ENCODE measurements around the gene TSPAN7.
A peak's percentile ranks its signal among the peaks of the same experiment; 100 is the strongest.

TSPAN7 gene, protein sequence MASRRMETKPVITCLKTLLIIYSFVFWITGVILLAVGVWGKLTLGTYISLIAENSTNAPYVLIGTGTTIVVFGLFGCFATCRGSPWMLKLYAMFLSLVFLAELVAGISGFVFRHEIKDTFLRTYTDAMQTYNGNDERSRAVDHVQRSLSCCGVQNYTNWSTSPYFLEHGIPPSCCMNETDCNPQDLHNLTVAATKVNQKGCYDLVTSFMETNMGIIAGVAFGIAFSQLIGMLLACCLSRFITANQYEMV

DNA sequence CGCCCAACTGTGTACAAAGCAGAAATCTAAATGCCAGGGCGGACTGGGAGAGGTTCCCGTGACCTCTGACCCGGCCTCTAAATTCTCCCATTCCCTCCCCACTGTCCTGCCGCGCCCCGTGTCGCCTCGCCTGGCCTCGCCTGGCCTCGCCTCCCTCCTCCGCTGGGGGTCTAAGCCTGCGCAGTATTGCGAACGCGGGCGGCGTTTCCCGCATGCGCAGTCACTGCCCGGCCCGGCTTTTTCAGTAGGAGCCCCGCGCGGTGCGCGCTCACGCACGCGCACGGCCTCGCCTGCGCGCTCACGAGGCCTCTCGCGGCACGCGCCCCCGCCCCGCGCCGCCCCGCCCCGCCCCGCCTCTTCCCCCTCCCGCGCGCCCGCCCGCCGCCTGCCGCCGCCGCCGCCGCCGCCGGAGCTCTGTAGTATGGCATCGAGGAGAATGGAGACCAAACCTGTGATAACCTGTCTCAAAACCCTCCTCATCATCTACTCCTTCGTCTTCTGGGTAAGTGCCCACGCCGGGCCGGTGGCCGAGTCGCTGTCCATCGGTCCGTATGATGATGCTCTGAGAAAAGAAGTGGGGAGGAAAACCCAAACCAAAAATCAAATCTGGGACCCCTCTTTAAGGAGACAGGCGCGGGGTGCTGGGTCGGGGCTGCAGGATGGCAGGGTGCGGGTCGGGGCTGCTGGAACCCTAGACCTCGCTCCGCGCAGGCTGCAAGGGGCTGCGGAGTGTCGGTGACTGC, at the start of gene TSPAN7:
TSPAN7 (plus strand) TSS at position 417 of the 743 bp plus-strand sequence; CDS start at position 422, 5 bp downstream.
- DNase-seq (ENCODE audit: low read depth), result peak; percentile 54

DNA sequence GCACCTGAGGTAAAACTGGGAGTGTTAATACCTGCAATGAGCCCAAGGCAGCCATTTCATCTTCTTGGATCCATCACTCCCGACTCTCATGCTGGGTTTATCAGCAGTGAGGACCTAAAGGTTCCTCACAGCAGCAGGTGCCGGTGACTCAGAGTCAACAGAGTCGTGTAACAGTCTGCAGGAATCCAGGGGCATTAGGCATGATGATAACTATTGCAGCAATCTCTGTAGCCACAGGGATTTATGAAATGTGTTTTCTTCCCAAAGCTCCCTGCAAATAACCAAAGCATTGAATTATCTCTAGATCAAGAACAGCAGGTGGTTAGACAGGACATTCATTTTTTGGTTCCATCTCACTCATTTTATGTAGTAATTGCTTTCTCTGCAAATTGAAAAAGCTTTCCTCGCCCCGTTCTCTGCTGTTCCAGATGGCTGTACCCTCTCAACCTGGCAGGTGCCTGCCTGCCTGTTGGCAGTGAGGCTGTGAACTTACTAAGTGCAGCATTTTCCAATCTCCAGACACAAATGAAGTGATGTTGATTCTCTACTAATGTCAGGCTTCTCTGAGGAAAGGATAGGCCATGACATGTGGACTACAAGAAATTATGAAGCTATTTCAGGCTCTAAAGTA, 48.1 kb upstream of the TSPAN7 start:
- no peak for DNase-seq (ENCODE audit: low read depth)

DNA sequence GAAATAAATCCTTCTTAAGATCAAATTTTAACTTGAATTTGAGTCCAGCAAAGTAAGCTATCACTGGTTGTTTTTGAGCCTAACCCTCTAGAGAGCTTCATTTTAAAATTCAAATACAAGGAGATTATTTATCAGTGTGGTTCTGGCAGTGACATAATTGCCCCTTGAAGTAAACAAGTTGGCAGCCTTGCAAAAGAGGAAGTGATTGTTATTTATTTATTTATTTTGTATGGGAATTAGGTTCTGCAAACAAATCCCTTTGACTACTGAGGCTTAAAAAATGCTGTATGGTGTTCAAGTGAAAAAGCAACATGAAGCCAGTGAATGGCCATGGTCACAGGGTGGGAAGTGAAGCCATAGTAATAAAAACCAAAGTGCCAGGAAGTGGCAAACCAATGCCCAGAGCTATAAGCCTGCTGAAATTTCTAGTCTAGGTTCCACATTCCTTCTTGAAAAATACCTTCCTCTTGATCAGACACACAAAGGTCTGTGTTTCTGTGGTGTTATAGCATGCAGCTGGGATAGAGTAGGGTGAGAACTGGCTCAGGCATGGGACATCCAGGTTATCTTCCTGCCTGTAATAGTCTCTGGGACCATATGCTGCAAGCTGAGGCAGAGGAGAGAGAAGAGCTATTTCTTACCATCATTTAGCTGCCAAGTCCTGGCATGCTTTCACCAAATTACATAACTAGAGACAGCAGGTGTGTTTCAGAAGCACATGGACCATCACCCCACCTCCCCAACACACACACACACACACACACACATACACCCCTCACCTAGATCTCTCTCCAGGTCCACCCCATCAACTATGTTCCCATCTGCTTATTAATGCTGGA, 47.1 kb upstream of the TSPAN7 start:
- DNase-seq (ENCODE audit: low read depth), result no peak

DNA sequence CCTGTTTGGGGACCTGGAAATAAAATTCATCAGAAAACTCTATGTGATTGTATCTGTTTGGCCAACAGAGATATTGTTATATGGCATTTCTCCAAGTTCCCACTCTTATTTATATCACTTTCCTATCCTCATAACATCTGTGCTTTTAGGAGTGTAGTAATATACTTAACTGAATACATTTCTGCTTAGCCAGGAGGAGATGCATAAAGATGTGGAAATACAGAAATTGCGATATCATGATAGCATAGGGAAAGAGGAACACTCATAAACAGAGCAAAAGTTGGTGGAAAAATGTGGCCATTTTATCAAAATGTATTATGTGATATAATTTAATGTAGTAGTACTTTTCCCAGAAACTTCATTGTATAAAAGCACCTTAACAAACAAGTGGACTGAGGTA, 46.1 kb upstream of the TSPAN7 start:
- no peak for DNase-seq (ENCODE audit: low read depth)

DNA sequence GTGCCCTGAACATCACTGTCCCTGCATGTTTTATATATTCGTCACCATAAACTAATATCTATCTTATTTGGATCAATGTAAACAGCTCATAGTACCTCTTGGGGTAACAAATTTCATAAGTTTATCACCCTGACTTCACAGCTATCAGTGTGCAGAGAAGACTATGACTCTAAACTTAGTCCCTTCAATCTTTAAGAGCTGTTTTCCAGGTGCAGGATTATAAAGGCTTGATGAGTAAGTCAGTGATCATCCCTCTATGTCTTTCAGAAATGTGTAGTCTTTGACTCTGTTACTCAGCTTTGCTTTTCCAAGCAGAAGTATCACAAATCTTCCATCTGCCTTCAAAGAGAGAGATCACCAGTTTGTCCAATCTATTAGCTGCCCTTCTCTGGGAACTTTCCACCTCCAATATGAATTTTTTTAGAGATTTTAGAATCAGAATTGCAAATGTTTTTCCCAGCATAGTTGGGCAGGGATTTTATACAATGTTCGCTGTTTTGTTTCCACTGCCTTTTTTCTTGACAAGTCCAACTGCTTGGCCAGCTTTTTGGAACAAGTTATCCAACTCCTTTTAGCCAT, 45.1 kb upstream of the TSPAN7 start:
- no peak for DNase-seq (ENCODE audit: low read depth)

DNA sequence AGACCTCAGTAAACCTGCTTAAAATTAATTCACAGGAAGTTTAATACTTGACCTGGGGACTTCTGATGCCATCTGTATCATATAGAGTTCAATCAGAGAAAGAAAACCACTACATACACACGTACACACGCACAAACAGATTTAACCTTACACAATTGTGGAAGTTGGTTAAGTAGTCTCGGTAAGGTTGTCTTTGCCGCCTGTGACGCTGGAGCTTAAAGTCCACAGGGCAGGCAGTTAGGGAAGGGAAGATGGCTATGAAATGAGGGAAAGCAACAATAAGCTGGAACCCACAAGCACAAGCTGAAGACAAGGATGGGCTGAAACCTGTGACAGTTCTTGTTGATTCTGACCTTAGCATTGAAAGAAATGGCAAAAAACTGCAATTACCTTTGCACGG, 41.7 kb upstream of the TSPAN7 start:
- no peak for DNase-seq (ENCODE audit: low read depth)

DNA sequence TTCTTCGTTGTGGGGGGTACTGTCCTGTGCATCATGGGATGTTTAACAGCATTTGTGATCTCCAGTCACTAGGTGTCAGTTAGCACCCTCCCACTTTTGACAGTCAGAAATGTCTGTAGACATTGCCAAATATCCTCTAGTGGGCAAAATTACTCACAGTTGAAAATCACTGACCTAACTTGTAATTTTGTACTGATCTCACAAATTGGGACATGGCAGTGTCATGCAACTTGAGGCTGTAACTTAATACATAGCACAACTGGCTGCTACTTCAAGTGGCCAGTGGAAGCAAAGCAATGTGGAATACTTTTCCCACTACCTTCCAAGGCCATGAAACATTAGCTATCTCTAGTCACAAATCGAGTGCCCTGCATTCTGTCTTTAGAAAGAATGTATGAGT, 23.2 kb upstream of the TSPAN7 start:
- no peak for DNase-seq (ENCODE audit: low read depth)

DNA sequence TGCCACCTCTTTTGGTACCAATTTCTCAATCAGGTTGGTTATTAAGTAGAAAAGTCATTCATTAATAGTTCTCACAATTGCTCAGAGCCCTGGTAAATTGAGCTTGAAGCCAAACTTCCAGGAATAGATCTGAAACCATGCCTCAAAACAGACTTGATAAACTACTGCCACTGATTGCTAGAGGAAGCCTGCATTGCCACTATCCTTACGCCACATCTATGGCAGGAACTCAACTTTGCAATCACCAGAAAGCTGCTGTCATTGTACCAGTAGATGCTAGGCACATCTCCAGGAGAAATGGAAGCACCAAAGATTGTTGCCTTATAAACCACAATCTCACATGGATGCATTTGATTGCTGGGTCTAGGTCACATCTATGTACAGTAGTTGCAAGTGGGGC, 21.6 kb upstream of the TSPAN7 start:
- DNase-seq (ENCODE audit: low read depth), result no peak

DNA sequence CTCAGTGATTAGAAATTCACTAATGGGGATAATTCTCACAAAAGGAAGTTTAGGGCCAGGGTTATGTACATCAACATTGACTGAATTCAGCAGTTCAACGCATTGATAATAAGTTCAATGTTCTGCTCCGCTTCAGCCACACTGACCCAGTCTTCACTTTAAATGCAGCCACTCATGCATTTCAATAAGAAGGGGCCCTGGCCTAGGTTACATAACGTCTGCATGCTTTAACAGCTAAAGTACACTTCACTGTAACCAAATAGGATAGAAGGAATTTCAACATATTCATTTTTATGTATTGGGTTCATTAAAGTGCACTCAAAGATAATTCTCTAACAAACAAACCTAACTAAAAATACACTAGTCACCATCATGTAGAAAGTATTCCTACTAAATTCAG, 12.8 kb upstream of the TSPAN7 start:
- DNase-seq (ENCODE audit: low read depth), result no peak

DNA sequence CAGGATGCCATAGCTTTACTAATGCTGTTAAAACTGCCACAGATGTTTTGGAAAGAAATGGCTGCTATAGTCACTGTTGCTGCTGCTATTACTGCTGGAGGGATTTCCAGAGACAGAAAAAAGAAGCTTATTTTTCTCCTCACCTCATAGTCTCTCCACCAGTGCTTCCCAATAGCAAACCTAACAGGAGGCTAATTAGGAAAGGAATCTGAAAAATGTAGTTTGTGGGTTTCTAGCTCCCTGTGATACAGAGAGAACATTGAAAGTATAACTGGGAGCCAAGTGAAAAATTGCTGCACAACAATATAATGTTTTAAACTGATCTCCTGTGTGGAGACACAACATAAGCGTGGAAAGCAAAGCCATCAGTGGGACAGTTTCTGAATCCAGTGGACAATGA, 8.6 kb upstream of the TSPAN7 start:
- DNase-seq (ENCODE audit: low read depth), result no peak

DNA sequence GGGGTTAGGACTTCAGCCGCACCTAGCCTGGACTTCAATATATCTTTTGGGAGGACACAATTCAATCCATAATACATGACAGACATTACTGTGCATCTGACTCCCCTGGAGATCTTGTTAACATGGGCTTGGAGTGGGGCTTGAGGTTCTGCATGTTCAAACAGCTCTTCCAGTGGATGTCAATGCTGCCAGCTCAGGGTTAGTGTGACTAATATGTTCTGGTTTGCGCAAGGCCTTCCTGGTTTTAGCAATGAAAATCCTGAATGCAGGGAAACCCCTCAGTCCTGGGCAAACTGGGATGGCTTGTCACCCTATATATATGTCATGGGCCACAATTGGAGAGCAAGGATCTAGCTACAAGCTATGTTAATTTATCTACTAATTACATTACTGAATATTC, 2.7 kb upstream of the TSPAN7 start:
- DNase-seq (ENCODE audit: low read depth), result no peak

DNA sequence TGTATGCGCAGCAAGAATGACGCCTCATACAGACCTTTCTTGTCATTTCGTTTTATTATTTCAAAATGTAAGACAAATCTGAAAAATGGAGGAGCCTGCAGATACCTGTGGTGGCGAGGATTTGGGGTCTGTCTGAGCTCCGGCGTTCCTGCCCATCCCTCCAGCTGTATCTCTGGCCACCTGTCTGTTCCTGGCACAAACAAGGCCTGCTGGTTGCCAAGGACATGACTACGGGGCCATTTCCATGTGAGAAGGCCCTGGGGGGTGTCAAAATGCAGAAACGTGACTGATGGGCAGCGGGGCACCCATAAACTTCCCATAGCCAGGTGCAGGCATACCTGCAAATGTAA, 591 bp upstream of the TSPAN7 start:
- DNase-seq (ENCODE audit: low read depth), result no peak

DNA sequence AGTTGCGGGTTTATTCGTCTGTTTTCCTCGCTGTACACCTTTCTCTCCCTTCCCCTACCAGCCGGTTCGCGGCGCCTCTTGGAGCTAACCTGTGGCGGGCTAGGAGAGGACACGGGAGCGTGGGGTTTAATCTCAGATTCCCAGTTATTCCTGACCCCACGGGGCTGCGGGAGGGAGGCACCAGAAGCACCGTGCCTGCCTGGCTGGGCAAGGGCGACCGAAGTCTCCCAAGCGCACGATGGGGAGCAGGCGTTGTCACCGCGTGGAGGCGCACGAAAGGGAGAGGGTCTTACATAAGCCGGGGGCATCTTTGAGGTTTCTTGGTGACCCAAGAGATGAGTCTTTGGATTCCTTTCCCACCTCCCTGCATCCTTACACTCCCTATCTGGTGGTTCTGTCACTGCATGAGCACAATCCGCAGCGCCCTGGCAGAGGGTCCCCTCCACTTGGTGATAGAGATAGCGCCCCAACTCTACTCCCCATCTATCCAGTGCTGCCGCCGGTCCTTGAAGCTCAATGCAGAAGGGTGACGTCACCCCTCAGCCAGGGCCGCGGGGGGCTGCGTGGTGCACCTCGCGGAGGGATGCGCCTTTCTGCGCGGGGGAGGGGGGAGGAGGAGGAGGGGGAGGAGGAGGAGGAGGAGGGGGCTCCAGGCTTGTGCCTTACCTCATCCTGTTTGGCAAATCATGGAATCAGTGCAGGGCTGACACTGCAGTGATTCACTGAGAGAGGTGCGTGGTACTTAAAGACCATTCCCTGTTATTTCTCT, 793 bp downstream of the TSPAN7 start:
- no peak for DNase-seq (ENCODE audit: low read depth)

DNA sequence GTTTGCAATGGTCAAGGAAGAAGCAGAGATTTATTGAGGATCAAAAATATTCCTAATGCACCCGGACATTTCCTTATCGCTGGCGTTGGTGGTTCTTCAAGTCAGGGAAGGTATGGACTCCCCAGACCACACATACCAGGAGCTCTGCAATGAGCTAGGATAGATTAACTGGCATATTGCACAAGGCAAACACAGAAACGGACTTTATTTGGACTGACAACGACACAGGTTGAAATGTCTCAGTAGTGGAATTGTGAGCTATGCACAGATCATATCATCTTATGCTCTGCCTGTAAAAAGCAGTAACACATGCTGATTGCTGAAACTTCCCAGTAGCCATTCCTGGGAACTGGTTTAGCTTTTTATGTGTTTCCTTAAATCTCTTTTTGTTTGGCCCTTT, 1.7 kb downstream of the TSPAN7 start:
- no peak for DNase-seq (ENCODE audit: low read depth)

DNA sequence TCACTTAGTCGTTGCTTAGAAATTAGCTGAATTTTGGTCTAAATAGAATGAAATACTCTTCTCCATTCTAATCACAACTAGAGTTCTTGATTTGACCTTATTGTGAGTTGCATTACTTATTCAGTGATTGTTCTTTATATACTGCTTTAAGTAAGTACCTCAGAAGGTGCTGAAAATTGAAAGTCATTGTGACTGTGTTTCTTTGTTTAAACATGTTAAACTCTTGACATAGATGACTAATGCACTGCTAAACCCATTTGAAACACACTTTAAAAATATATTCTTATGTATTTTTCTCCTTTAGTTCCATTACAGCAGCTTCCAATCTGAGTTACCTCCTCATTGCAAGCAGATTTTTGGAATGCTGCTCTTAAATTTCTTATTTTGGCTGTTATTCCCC, 9.1 kb downstream of the TSPAN7 start:
- no peak for DNase-seq (ENCODE audit: low read depth)

DNA sequence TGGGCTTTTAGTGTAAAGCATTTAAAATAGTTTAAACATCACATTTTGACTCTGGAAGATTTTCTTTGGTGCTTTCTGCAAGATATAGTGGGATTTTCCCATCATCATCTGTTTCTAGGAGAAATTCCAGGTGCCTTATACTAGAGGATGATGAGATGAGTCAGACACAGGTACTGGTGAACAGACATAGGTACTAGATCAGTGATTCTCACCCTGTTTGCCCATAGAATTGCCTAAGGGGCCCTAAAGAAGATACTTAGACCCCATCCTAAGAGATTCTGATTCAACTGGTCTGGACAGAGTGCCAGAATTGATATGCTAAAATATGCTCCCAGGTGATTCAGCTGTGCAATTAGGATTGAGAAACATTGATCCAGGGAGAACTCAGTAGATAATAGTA, 9.7 kb downstream of the TSPAN7 start:
- DNase-seq (ENCODE audit: low read depth), result no peak

DNA sequence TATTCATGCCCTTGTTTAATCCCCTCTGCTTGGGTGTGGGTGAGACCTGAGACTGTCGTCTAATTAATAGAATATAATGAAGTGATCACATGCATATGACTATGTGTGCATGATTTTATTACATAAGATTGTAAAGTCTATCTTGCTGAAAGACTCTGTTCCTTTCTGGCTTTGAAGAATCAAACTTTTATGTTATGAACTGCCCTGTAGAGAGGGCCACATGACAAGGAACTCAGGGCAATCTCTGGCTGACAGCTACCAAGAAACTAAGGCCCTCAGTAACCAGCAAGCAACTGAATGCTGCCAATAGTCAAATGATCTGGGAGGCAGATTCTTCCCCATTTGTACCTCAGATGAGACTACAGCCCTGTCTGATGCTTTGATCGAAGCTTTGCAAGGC, 13.5 kb downstream of the TSPAN7 start:
- DNase-seq (ENCODE audit: low read depth), result no peak

DNA sequence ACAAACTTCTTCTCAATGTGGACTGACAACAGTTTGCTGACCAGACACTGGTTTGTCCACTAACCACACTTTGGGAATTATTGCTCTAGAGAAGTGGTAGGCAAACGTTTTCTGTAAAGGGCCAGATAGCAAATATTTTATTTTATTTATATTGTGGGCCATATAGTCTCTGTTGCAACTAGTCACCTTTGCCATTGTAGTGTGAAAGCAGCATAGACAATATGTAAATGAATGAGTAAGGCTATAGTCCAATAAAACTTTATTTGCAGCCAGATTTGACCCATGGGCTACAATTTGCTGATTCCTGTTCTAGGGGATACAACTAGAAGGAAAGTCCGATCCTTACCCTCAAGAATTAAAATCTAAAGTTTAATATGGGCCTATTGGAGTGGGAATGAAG, 14.5 kb downstream of the TSPAN7 start:
- no peak for DNase-seq (ENCODE audit: low read depth)

DNA sequence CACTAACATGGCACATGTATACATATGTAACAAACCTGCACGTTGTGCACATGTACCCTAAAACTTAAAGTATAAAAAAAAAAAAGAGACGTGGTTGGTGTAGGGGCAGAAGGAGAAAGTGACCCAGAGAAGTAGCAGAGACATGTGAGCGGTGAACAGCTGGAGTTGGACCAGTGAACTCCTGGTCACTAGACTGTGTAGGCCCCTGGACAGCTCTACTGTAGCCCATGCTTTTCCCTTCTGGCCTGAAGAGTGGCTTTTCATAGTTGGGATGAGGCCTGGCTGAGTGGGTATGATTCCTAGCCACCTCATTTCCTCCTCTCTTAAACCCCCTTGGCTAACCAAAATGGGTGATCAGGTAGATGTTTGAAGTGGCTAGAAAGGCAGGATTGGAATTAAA, 16.4 kb downstream of the TSPAN7 start:
- DNase-seq (ENCODE audit: low read depth), result no peak

DNA sequence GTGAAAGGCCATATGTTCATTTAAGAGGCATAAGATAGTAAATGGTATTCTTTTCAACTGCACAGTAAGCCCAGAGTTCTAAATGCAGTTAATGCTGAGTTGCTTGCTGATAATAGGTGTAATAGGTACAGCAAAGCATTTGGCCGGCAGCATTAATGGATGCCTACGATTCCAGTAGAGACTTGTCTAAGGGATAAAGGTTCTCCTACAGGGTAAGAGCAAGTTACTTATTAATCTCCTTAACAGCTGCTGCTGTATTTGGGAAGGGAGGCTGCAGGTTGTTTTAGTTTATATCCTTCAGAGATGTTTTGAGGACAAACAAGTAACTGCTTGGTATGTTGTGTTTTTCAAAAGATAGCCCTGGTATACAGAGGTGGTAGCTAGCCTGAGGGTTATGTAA, 16.8 kb downstream of the TSPAN7 start:
- no peak for DNase-seq (ENCODE audit: low read depth)

DNA sequence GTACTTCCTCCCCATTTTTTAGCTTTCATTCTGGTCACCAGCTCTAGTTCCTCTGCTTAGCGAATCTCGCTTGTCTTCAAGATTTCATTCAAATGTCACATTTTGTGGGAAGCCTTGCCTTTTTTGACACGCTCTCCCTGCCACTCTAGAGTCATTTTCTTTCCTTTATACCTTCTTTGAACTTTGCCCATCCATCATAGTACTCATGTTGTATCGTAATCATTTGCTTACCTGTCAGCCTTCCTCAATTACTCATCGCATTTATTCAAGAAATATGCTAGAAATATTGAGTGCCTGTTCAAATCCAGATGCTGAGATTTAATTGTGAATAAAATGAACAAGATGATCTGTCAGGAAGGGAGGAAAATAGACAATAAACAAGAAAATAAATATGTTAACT, 21.8 kb downstream of the TSPAN7 start:
- no peak for DNase-seq (ENCODE audit: low read depth)

DNA sequence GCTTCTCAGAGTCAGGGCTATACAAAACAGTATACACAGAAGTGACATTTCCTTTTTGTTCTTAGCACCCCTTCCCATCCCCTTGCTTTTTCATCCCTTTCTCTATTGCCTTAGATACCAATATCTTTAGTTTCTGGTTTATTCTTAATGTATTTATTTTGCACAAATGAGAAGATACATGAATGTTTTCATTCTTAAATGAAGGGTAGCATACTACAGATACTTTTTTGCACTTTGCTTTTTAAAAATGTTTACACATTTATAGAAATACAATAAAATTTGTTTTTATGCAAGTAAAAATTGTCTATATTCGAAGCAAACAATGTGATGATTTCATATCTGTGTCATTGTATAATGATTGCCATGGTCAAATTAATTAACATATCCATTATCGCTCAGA, 33.1 kb downstream of the TSPAN7 start:
- DNase-seq (ENCODE audit: low read depth), result no peak
